ENCODE data around the gene NLRP6. TPM values are rescaled to one million over a fixed set of nuclear protein-coding genes. Genes with fewer than 3 reads are reported as not detected.
"Not testable (repeated sequence)": the region's sequence is repeated elsewhere in the genome, so short reads cannot be mapped to it uniquely, and the experiment has no call there.

NLRP6 gene
- total and polyA plus RNA-seq, 2 of the 4 experiments (the other 2 are of a cell fraction), result not detected

DNA sequence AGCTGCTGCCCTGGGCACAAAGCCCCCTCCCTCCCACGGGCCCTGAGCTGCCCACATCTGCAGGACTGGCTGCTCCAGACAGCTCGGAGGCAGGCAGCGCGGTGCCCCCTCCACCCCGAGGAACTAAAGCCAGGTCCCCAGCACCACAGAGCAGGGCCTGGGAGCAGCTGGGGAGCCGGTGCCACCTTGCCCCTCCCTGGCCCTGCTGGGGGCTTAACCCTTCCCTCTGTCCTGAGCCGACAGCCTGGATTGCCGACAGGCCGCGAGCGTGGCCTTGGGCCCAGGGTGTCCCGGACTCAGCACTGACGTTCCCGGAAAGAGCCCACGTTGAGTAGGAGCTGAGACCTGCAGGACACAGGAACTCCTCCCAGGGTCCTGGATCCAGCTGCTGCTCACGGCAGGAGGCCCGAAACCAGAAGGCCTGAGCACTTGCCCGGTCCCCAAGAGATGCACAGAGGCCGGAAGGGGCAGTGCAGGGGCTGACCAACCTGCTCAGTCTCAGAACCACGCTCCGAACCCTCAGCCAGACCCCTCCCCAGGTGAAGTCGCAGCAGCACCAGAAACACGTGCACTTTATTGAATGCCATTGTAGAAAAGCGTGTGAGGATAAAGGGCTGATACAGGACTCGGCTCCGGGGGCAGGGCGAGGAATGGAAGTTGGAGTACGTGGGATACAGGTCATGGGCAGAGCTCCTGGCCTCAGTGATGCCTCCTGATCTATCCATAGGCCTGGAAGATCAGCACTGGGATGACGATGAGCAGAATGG is 41.1 kb downstream of the NLRP6 start:
- intact Hi-C loops (cut with micrococcal nuclease); dilution Hi-C loops (cut with HindIII; ENCODE audit: low sequenced_read_pairs, unreplicated experiment); in situ Hi-C loops (cut with MboI; ENCODE audit: low sequenced_read_pairs); POLR2A ChIA-PET (ENCODE audit: unreplicated experiment); H2AFZ ChIP-seq (replicated peaks; ENCODE audit: low read length, poor library complexity); H3K27me3 ChIP-seq (ENCODE audit: control insufficient read depth, insufficient read depth, low read length); H2BK15ac ChIP-seq (ENCODE audit: low read depth, low read length); H3K36me3 ChIP-seq (ENCODE audit: control insufficient read depth, insufficient read depth, low read length); DNase-seq; H3K9me1 ChIP-seq (ENCODE audit: insufficient read depth, low read length); BruUV-seq (replicated peaks); H4K20me1 ChIP-seq (ENCODE audit: insufficient read depth, low read length); H3K9me3 ChIP-seq (ENCODE audit: control insufficient read depth, insufficient read depth, low read length); CTCF ChIA-PET: not testable (repeated sequence)
- Histone ChIP-seq H3K23ac (ENCODE audit: low read depth, low read length) (peak overlapping the region; percentile 99), H2AK9ac (replicated peaks; ENCODE audit: low read depth, low read length, poor library complexity) (peak overlapping the region; percentile 53), H3K4me3 (ENCODE audit: insufficient read depth, low read depth, low read length) (peak overlapping the region; percentile 64), H3K56ac (ENCODE audit: extremely low read depth, insufficient read depth, low read length) (peak overlapping the region; percentile 71), H3K9ac (ENCODE audit: low read depth, low read length) (peak overlapping the region; percentile 83), H4K8ac (ENCODE audit: low read depth in 2 of 2, low read length in 2 of 2) (peak overlapping the region; percentile 53 to 67; a peak in 3 of 4 replicates), H4K5ac (ENCODE audit: low read depth, low read length) (peak overlapping the region; percentile 81), H3K79me1 (ENCODE audit: low read depth in 1 of 2, low read length in 2 of 2) (peaks cover 5 to 18% of the 10 kb centered on the region in 2 experiments; a peak in 2 of 4 replicates), H4K91ac (ENCODE audit: insufficient read depth, low read depth, low read length) (peak overlapping the region; percentile 74), H3K4ac (ENCODE audit: low read depth, low read length) (peak overlapping the region; percentile 89), H2AK5ac (ENCODE audit: low read depth, low read length) (peak overlapping the region; percentile 88), H3K4me1 (ENCODE audit: control insufficient read depth, insufficient read depth, low read length) (peaks cover 11% of the 10 kb centered on the region), H3K4me2 (ENCODE audit: low read depth, low read length) (peak overlapping the region; percentile 99), H3K14ac (replicated peaks; ENCODE audit: low read depth, low read length) (peak overlapping the region; percentile 99), H2BK120ac (ENCODE audit: low read depth, low read length) (peak overlapping the region; percentile 56; the same call in 1 of the 2 replicates), H3K27ac (ENCODE audit: insufficient read depth, low read length) (peak overlapping the region; percentile 97), H3K18ac (ENCODE audit: low read depth, low read length) (peak overlapping the region; percentile 92), H2BK5ac (ENCODE audit: low read depth, low read length, poor library complexity, severe bottlenecking) (peak overlapping the region; percentile 93), H2BK20ac (ENCODE audit: low read depth, low read length) (peak overlapping the region; percentile 74; the same call in 1 of the 2 replicates)
- ATAC-seq (ENCODE audit: low read depth), result peak; percentile 16
- WGBS, 2 experiments (ENCODE audit: extremely low coverage in 2 of 2, insufficient read length in 1 of 2), result 0% methylated on average over 1 of the region's 29 CpGs; no CpG with 5 or more reads in 1 of the 2 experiments

DNA sequence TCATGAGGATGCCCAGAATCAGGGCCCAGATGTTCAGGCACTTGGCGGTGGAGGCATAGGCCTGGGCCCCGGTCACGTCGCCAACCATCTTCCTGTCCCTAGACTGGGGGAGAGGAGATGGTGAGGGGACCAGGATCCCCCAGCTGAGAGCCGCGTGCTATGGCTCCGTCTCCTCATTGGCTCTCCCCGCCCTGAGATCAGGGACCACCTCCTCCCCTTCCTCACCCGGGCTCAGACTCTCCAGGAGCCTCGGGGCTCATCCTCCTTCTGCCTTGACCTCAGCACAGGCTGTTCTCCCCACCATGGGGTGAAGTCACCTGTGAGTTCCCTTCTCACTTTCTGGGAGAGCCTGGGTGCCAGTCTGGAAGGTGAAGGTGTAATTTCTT is 41.7 kb downstream of the NLRP6 start:
- Histone ChIP-seq H2BK5ac (ENCODE audit: low read depth, low read length, poor library complexity, severe bottlenecking) (peak overlapping the region; percentile 93), H3K14ac (replicated peaks; ENCODE audit: low read depth, low read length) (peak overlapping the region; percentile 99), H3K4me1 (ENCODE audit: control insufficient read depth, insufficient read depth, low read length) (peaks cover 15% of the 10 kb centered on the region), H3K79me1 (ENCODE audit: low read depth in 1 of 2, low read length in 2 of 2) (peaks cover 5 to 14% of the 10 kb centered on the region in 2 experiments; a peak in 2 of 4 replicates), H4K8ac (ENCODE audit: low read depth in 2 of 2, low read length in 2 of 2) (peak overlapping the region; percentile 53 to 67; a peak in 3 of 4 replicates), H2AK5ac (ENCODE audit: low read depth, low read length) (peak overlapping the region; percentile 88), H4K5ac (ENCODE audit: low read depth, low read length) (peak overlapping the region; percentile 81), H3K18ac (ENCODE audit: low read depth, low read length) (peak overlapping the region; percentile 92), H3K4me3 (ENCODE audit: insufficient read depth, low read depth, low read length) (peak overlapping the region; percentile 64), H4K91ac (ENCODE audit: insufficient read depth, low read depth, low read length) (peak overlapping the region; percentile 92), H3K4ac (ENCODE audit: low read depth, low read length) (peak overlapping the region; percentile 89), H3K56ac (ENCODE audit: extremely low read depth, insufficient read depth, low read length) (peak overlapping the region; percentile 71), H3K23ac (ENCODE audit: low read depth, low read length) (peak overlapping the region; percentile 99; the same call in 1 of the 2 replicates), H3K9ac (ENCODE audit: low read depth, low read length) (peak overlapping the region; percentile 83), H3K27ac (ENCODE audit: insufficient read depth, low read length) (peak overlapping the region; percentile 97), H3K4me2 (ENCODE audit: low read depth, low read length) (peak overlapping the region; percentile 99)
- H3K9me3 ChIP-seq (ENCODE audit: control insufficient read depth, insufficient read depth, low read length); H2BK120ac ChIP-seq (ENCODE audit: low read depth, low read length); H2BK15ac ChIP-seq (ENCODE audit: low read depth, low read length); BruUV-seq (replicated peaks); H2AK9ac ChIP-seq (replicated peaks; ENCODE audit: low read depth, low read length, poor library complexity); H2AFZ ChIP-seq (replicated peaks; ENCODE audit: low read length, poor library complexity); H3K27me3 ChIP-seq (ENCODE audit: control insufficient read depth, insufficient read depth, low read length); intact Hi-C loops (cut with micrococcal nuclease); H4K20me1 ChIP-seq (ENCODE audit: insufficient read depth, low read length); dilution Hi-C loops (cut with HindIII; ENCODE audit: low sequenced_read_pairs, unreplicated experiment); DNase-seq; CTCF ChIA-PET; H3K9me1 ChIP-seq (ENCODE audit: insufficient read depth, low read length); POLR2A ChIA-PET (ENCODE audit: unreplicated experiment); in situ Hi-C loops (cut with MboI; ENCODE audit: low sequenced_read_pairs); H3K36me3 ChIP-seq (ENCODE audit: control insufficient read depth, insufficient read depth, low read length); H2BK20ac ChIP-seq (ENCODE audit: low read depth, low read length): not testable (repeated sequence)
- peak; percentile 4 for ATAC-seq (ENCODE audit: low read depth)
- WGBS, 2 experiments (ENCODE audit: extremely low coverage in 2 of 2, insufficient read length in 1 of 2), result no CpG with 5 or more reads among the region's 10 CpGs
